A673 (cell line): ENCODE results near the gene BNC1. TPM values are rescaled to one million over a fixed set of nuclear protein-coding genes. Genes with fewer than 3 reads are reported as not detected.

Experiments used
- BruUV-seq: library from RNA; stranded (reverse); fragments of 400-500 nt; replicated peaks from 2 replicates; lab custom pipeline; 2021; lab: Mats Ljungman, UMichigan
- CTCF ChIA-PET: fragments of 300-600 bp; sonication (Branson Sonifier 250); formaldehyde crosslinking; loops from one replicate; lab custom pipeline; 2022; ENCODE audit warnings: antibody characterized with exemption; lab: Charles Lee
- POLR2A ChIA-PET: fragments of 300-600 bp; sonication (Branson Sonifier 250); formaldehyde crosslinking; loops from one replicate; lab custom pipeline; 2022; ENCODE audit warnings: antibody characterized with exemption; ENCODE audit not compliant: low non-redundant PET; lab: Charles Lee
- DNase-seq: peaks from one replicate; pipeline ENCODE4 v3.0.0-alpha.2; 2015; ENCODE audit warnings: low spot score
- H3K27ac ChIP-seq: fragments of 200-600 bp; sonication (generic); 2 replicates; pipeline ENCODE4 v1.5.1; 2016; ENCODE audit warnings: mixed run types, low read depth, mild to moderate bottlenecking, mixed read lengths, antibody characterized with exemption, low read length; ENCODE audit not compliant: poor library complexity, severe bottlenecking
- H3K27me3 ChIP-seq: fragments of 200-600 bp; sonication (generic); replicated peaks from 2 replicates; pipeline ENCODE4 v1.6.1; 2017; ENCODE audit warnings: mixed run types, low read depth, mild to moderate bottlenecking, mixed read lengths, antibody characterized with exemption, low read length; ENCODE audit not compliant: insufficient read depth, poor library complexity
- H3K36me3 ChIP-seq: fragments of 200-600 bp; sonication (generic); 2 replicates; pipeline ENCODE4 v1.6.1; 2016; ENCODE audit warnings: mixed run types, mild to moderate bottlenecking, mixed read lengths, antibody characterized with exemption, low read length; ENCODE audit not compliant: insufficient read depth, poor library complexity, severe bottlenecking
- H3K4me1 ChIP-seq: fragments of 200-600 bp; sonication (generic); 2 replicates; pipeline ENCODE4 v1.6.1; 2017; ENCODE audit warnings: mixed run types, mild to moderate bottlenecking, mixed read lengths, antibody characterized with exemption, low read length; ENCODE audit not compliant: insufficient read depth, poor library complexity, severe bottlenecking
- H3K4me3 ChIP-seq: fragments of 200-600 bp; sonication (generic); 2 replicates; pipeline ENCODE4 v1.5.1; 2016; ENCODE audit warnings: low read depth, mixed run types, mild to moderate bottlenecking, mixed read lengths, low read length; ENCODE audit not compliant: poor library complexity, severe bottlenecking
- H3K9me3 ChIP-seq: fragments of 200-600 bp; sonication (generic); 2 replicates; pipeline ENCODE4 v1.6.1; 2016; ENCODE audit warnings: mixed run types, low read depth, mild to moderate bottlenecking, mixed read lengths, antibody characterized with exemption, low read length; ENCODE audit not compliant: poor library complexity, severe bottlenecking
- CTCF ChIP-seq: fragments of 300-800, 200-600 bp; sonication (generic); conservative IDR thresholded peaks from 2 replicates; pipeline ENCODE4 v1.5.1; 2017; ENCODE audit warnings: low read depth, mild to moderate bottlenecking, antibody characterized with exemption, low read length, moderate library complexity, mixed read lengths
- EZH2 ChIP-seq: fragments of 200-600 bp; sonication (generic); IDR thresholded peaks from 2 replicates; pipeline ENCODE4 v1.6.1; 2017; ENCODE audit warnings: borderline replicate concordance, low read depth, mild to moderate bottlenecking, mixed read lengths, antibody characterized with exemption, low read length; ENCODE audit not compliant: poor library complexity, severe bottlenecking
- intact Hi-C: fragments of 100-400 bp; cut with micrococcal nuclease; formaldehyde crosslinking; loops from one replicate; pipeline ENCODE4 v1.10.0; 2022; ENCODE audit not compliant: unreplicated experiment
- total RNA-seq: library from RNA; stranded (reverse); gene quantifications from 2 replicates; pipeline ENCODE4 v1.2.3, GENCODE V29; 2021

BNC1 gene
- total RNA-seq, 1 experiment from 2014 or later: 0.37 TPM

GRCh38 chr15:83289160-83289559 lies 4.7 kb upstream of the BNC1 start:
- peaks cover 39% of the 10 kb centered on the region for H3K27me3 ChIP-seq
- H3K4me3 ChIP-seq: no peak overlapping the region
- no peaks in the 10 kb centered on the region for H3K4me1 ChIP-seq
- no peaks in the 10 kb centered on the region for H3K9me3 ChIP-seq
- DNase-seq: no peak
- CTCF ChIA-PET: no interaction called here
- no peak for TF ChIP-seq EZH2
- no peak for TF ChIP-seq CTCF
- H3K27ac ChIP-seq: no peak overlapping the region
- POLR2A ChIA-PET: no interaction called here
- no TSS peak for BruUV-seq
- H3K36me3 ChIP-seq: no peaks in the 10 kb centered on the region
- intact Hi-C loops: no loop called here

GRCh38 chr15:83288381-83288801 lies 3.9 kb upstream of the BNC1 start:
- Histone ChIP-seq H3K9me3 (no peaks in the 10 kb centered on the region), H3K4me3 (no peak overlapping the region), H3K27me3 (peaks cover 47% of the 10 kb centered on the region), H3K27ac (no peak overlapping the region), H3K4me1 (no peaks in the 10 kb centered on the region), H3K36me3 (no peaks in the 10 kb centered on the region)
- TF ChIP-seq CTCF (no peak), EZH2 (no peak)
- intact Hi-C loops: no loop called here
- CTCF ChIA-PET: no interaction called here
- POLR2A ChIA-PET: no interaction called here
- no TSS peak for BruUV-seq
- DNase-seq: no peak

- H3K4me3 ChIP-seq: no peak overlapping the region
- H3K27ac ChIP-seq: no peak overlapping the region
- CTCF ChIA-PET: no interaction called here
- TF ChIP-seq CTCF (no peak), EZH2 (no peak)
- POLR2A ChIA-PET: no interaction called here
- DNase-seq: no peak
- no TSS peak for BruUV-seq
- no peaks in the 10 kb centered on the region for H3K4me1 ChIP-seq
- intact Hi-C loops: no loop called here
- H3K27me3 ChIP-seq: peaks cover 55% of the 10 kb centered on the region
- no peaks in the 10 kb centered on the region for H3K9me3 ChIP-seq
- H3K36me3 ChIP-seq: no peaks in the 10 kb centered on the region
Observed at GRCh38 chr15:83287541-83288027, 3.1 kb upstream of the BNC1 start.
